Omental fat pad (tissue), 4 donors: ENCODE data around the gene RPL27. TPM values are rescaled to one million over a fixed set of nuclear protein-coding genes. Genes with fewer than 3 reads are reported as not detected.
A peak's percentile ranks its signal among the peaks of the same experiment; 100 is the strongest.

ENCODE experiments used
- ATAC-seq: fragments of 150-250 bp; one replicate; pipeline ENCODE4 v1.9.1; 2016; ENCODE audit warnings: mild to moderate bottlenecking, moderate library complexity; ENCODE audit not compliant: low FRiP score
- DNase-seq: peaks from one replicate; pipeline ENCODE4 v3.0.0-alpha.2; 2019; ENCODE audit warnings: low spot score
- CTCF ChIP-seq, 3 donors: fragments of 450-650 bp; IDR thresholded peaks; one replicate each; pipeline ENCODE4 v1.5.1; 2016 to 2017; ENCODE audit warnings: antibody characterized with exemption in 3 of 3, mild to moderate bottlenecking in 3 of 3, moderate library complexity in 2 of 3
- total RNA-seq, 4 donors: library from RNA; depleted of rRNA; stranded (reverse); fragments of >200 nt; gene quantifications; one replicate each; pipeline ENCODE4 v1.1.0, GENCODE V29; 2016

The RPL27 gene
- total RNA-seq, 4 donors from 2014 or later = 852 to 1,453 (median 1,237) TPM

GRCh38 chr17:43024407-43025289 is 26.4 kb downstream of the RPL27 start, which contains the start of gene RND2:
Gene RND2, plus strand, starts transcription at chr17:43025231. Its CDS starts 117 bp downstream, at chr17:43025348.
- peak in 1 of 3 donors; percentile 7 for TF ChIP-seq CTCF (IDR thresholded peaks at IDR 0.05)
- peak; percentile 59 for ATAC-seq
- DNase-seq = peak; percentile 75

GRCh38 chr17:43025290-43025657 is 27.1 kb downstream of the RPL27 start:
- DNase-seq = no peak

GRCh38 chr17:43025766-43026537 is 27.7 kb downstream of the RPL27 start:
- ATAC-seq (no peak), DNase-seq (no peak)
- no peak for TF ChIP-seq CTCF (IDR thresholded peaks at IDR 0.05)

More at GRCh38 chr17:43025290-43025657, 27.1 kb downstream of the RPL27 start:
- no peak for TF ChIP-seq CTCF (IDR thresholded peaks at IDR 0.05)
- ATAC-seq = no peak

DNA sequence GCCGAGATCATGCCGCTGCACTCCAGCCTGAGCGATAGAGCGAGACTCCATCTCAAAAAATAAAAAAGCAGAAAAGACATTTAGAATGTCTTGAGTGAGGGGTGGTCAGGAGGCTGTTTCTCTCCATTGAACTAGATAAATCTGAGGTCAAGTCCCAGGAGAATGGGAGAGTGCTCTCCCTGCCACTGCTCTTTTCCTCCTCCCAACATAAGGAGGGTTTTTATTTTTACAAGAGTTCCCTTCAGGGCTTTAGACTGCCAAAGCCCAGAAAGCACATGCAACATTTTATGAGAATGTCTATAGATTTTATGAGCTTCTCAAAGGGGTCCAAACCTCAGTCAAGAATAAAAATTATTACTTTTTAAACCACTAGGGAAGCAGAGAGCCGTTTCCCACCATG is 28.4 kb downstream of the RPL27 start:
- ATAC-seq = no peak
- no peak for TF ChIP-seq CTCF (IDR thresholded peaks at IDR 0.05)
- no peak for DNase-seq

DNA sequence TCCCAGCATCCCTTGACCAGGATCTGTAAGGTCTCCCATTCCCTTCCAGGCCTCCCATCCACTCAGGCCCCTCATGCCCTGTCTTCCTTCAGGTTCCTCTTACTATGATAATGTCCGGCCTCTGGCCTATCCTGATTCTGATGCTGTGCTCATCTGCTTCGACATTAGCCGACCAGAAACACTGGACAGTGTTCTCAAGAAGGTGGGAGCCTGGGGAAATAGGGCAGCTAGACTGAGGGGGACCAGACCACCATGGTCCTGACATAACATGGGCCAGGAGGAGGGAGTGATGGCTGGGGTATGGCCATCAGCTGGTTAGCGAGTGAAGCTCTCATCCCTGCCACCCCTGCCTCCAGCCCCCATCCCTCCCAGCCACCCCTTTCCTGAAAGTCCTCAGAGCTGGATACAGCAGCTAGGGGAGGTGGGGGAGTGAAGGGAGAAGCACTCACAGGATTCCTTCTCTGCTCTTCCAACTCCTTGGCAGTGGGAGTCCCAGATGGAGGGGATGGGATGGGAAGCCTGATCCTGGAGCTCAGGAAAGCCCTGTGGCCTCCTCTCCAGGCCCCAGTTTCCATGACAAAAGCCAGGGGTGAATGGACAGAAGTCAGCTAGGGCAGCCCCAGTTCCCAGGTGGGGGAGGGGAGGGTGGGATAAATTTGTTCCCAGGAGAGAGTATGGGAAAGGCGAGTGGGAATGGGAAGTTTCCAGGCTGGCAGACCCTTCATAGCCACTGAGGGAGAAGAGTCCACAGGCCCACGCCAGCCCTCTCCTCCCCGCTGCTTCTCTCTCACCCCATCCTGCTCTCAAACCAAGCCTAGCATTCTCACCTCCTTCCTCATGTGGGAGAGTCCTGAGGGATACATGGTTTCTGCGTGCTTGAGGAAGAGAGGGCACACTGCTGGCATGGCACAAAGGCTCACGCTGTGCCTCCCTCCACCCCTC is 29.1 kb downstream of the RPL27 start:
- DNase-seq = no peak
- TF ChIP-seq CTCF (IDR thresholded peaks at IDR 0.05) = no peak
- no peak for ATAC-seq

DNA sequence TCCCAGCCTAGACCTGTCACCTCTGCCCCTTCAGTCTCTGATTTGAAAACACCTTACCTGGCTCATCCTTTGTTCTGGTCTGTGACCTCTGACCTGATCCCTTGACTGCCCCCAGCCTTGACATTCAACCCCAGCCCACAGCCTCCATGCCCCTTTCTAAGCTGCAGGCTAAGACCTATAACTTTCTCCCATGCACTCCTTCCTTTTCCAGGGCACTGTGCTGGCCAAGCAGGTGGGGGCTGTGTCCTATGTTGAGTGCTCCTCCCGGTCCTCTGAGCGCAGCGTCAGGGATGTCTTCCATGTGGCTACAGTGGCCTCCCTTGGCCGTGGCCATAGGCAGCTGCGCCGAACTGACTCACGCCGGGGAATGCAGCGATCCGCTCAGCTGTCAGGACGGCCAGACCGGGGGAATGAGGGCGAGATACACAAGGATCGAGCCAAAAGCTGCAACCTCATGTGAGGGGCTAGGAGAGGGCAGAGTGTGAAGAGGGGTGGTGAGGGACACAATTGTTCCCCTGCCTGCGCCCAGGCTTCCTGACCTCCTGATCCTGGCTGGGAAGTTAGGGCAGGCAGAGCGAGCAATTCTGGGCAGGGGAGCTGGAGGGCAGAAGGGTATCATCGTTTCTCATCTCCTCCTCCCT is 30.1 kb downstream of the RPL27 start:
- DNase-seq = no peak
- no peak for ATAC-seq
- no peak for TF ChIP-seq CTCF (IDR thresholded peaks at IDR 0.05)
